Mesenchymal stem cell (in vitro differentiated cells and primary cell): ENCODE measurements around the gene NET1.

Experiments
- DNase-seq: peaks from one replicate; pipeline ENCODE4 v3.0.0-alpha.2; 2013
- H2AFZ ChIP-seq: one replicate; pipeline ENCODE4 v1.6.1; 2013; ENCODE audit warnings: low read depth, mild to moderate bottlenecking, control low read depth, inconsistent platforms, low read length, moderate library complexity
- H2AK5ac ChIP-seq: 2 replicates; pipeline ENCODE4 v1.6.1; 2013; ENCODE audit warnings: low read length, moderate library complexity, mild to moderate bottlenecking, inconsistent platforms; ENCODE audit not compliant: severe bottlenecking
- H2BK120ac ChIP-seq: one replicate; pipeline ENCODE4 v1.6.1; 2013; ENCODE audit warnings: low read depth, mild to moderate bottlenecking, inconsistent platforms, low read length, moderate library complexity
- H2BK12ac ChIP-seq, 2 experiments: one replicate each; pipeline ENCODE4 v1.6.1; 2013; ENCODE audit warnings: inconsistent platforms in 2 of 2, low read length in 2 of 2, mild to moderate bottlenecking in 2 of 2, moderate library complexity in 2 of 2, control low read depth in 1 of 2
- H2BK15ac ChIP-seq: one replicate; pipeline ENCODE4 v1.6.1; 2013; ENCODE audit warnings: mild to moderate bottlenecking, low read depth, inconsistent platforms; ENCODE audit not compliant: poor library complexity, severe bottlenecking
- H2BK5ac ChIP-seq: 2 replicates; pipeline ENCODE4 v1.6.1; 2013; ENCODE audit warnings: low read depth, mild to moderate bottlenecking, low read length, control low read depth, inconsistent platforms; ENCODE audit not compliant: poor library complexity, severe bottlenecking
- H3K14ac ChIP-seq, 2 experiments: one replicate each; pipeline ENCODE4 v1.6.1; 2013; ENCODE audit warnings: inconsistent platforms in 2 of 2, low read length in 2 of 2, control low read depth in 1 of 2, mild to moderate bottlenecking in 1 of 2, moderate library complexity in 1 of 2
- H3K18ac ChIP-seq, 2 experiments: one replicate each; pipeline ENCODE4 v1.6.1; 2013; ENCODE audit warnings: inconsistent platforms in 2 of 2, low read length in 2 of 2, control low read depth in 1 of 2, low read depth in 1 of 2, mild to moderate bottlenecking in 1 of 2
- H3K23ac ChIP-seq, 2 experiments: one replicate each; pipeline ENCODE4 v1.6.1; 2013; ENCODE audit warnings: inconsistent platforms in 2 of 2, low read length in 2 of 2, mild to moderate bottlenecking in 2 of 2, moderate library complexity in 2 of 2, control low read depth in 1 of 2
- H3K27ac ChIP-seq: 2 replicates; pipeline ENCODE4 v1.5.1; 2013; ENCODE audit warnings: mild to moderate bottlenecking, moderate library complexity, low read length, control low read depth, inconsistent platforms; ENCODE audit not compliant: poor library complexity, severe bottlenecking
- H3K27me3 ChIP-seq, 2 experiments: 2 replicates each; pipeline versions ENCODE4 v1.6.1 to v1.7.0; 2013; ENCODE audit warnings: low read length in 2 of 2, mild to moderate bottlenecking in 2 of 2, moderate library complexity in 2 of 2, control low read depth in 1 of 2, inconsistent platforms in 1 of 2; ENCODE audit not compliant: control insufficient read depth in 1 of 2, insufficient read depth in 1 of 2
- H3K36me3 ChIP-seq, 2 experiments: 2 replicates each; pipeline versions ENCODE4 v1.6.1 to v1.7.0; 2013; ENCODE audit warnings: low read length in 2 of 2, control low read depth in 1 of 2, inconsistent platforms in 1 of 2, low read depth in 1 of 2, mild to moderate bottlenecking in 1 of 2; ENCODE audit not compliant: insufficient read depth in 2 of 2, control insufficient read depth in 1 of 2
- H3K4ac ChIP-seq, 2 experiments: one replicate each; pipeline ENCODE4 v1.6.1; 2013; ENCODE audit warnings: inconsistent platforms in 2 of 2, low read length in 2 of 2, mild to moderate bottlenecking in 2 of 2, moderate library complexity in 2 of 2, control low read depth in 1 of 2, low read depth in 1 of 2
- H3K4me1 ChIP-seq: 2 replicates; pipeline ENCODE4 v1.6.1; 2013; ENCODE audit warnings: low read depth, low read length, control low read depth; ENCODE audit not compliant: control insufficient read depth, insufficient read depth
- H3K4me2 ChIP-seq: 2 replicates; pipeline ENCODE4 v1.6.1; 2013; ENCODE audit warnings: low read length, mild to moderate bottlenecking, inconsistent platforms; ENCODE audit not compliant: poor library complexity, severe bottlenecking
- H3K4me3 ChIP-seq, 2 experiments: 2 replicates each; pipeline versions ENCODE4 v1.5.1 to v1.7.0; 2013; ENCODE audit warnings: low read length in 2 of 2, mild to moderate bottlenecking in 2 of 2, control low read depth in 1 of 2, low read depth in 1 of 2; ENCODE audit not compliant: insufficient read depth in 1 of 2
- H3K79me1 ChIP-seq: replicated peaks from 2 replicates; pipeline ENCODE4 v1.6.1; 2013; ENCODE audit warnings: mild to moderate bottlenecking, control low read depth, low read length, inconsistent platforms; ENCODE audit not compliant: poor library complexity, severe bottlenecking
- H3K9ac ChIP-seq: 2 replicates; pipeline ENCODE4 v1.7.0; 2013; ENCODE audit warnings: mild to moderate bottlenecking, low read length, moderate library complexity
- H3K9me3 ChIP-seq: 2 replicates; pipeline ENCODE4 v1.7.0; 2013; ENCODE audit warnings: mild to moderate bottlenecking, low read length; ENCODE audit not compliant: control insufficient read depth
- H4K8ac ChIP-seq: one replicate; pipeline ENCODE4 v1.6.1; 2013; ENCODE audit warnings: inconsistent platforms, mild to moderate bottlenecking, low read length, moderate library complexity
- H4K91ac ChIP-seq: one replicate; pipeline ENCODE4 v1.6.1; 2013; ENCODE audit warnings: mild to moderate bottlenecking, low read length, inconsistent platforms
- WGBS: methylation state at CpG from one replicate; pipeline ENCODE4 v1.1.7; 2013; ENCODE audit warnings: mixed read lengths; 5-methylcytosine and 5-hydroxymethylcytosine counted together

NET1 gene

GRCh38 chr10:5482016-5482415 lies 69.7 kb downstream of the NET1 start:
- Histone ChIP-seq H3K4me1 (no peaks in the 10 kb centered on the region), H2AK5ac (no peak overlapping the region), H2BK120ac (no peak overlapping the region), H2BK12ac (no peak overlapping the region), H4K8ac (no peak overlapping the region), H3K14ac (no peak overlapping the region), H3K4ac (no peak overlapping the region), H3K23ac (no peak overlapping the region), H3K18ac (no peak overlapping the region), H3K9me3 (peaks cover 3% of the 10 kb centered on the region), H3K36me3 (no peaks in the 10 kb centered on the region), H2BK5ac (no peak overlapping the region), H2BK15ac (no peak overlapping the region), H3K27me3 (peaks cover 6 to 23% of the 10 kb centered on the region in 2 experiments), H3K79me1 (no peaks in the 10 kb centered on the region), H2AFZ (no peak overlapping the region), H4K91ac (no peak overlapping the region), H3K27ac (no peak overlapping the region), H3K4me3 (no peak overlapping the region), H3K4me2 (no peak overlapping the region), H3K9ac (no peak overlapping the region)
- WGBS: 96% methylated on average over 9 of the region's 9 CpGs
- no peak for DNase-seq

- no peaks in the 10 kb centered on the region for H3K79me1 ChIP-seq
- H2AK5ac ChIP-seq: no peak overlapping the region
- DNase-seq: no peak
- peaks cover 6 to 24% of the 10 kb centered on the region in 2 experiments for H3K27me3 ChIP-seq
- no peak overlapping the region for H4K8ac ChIP-seq
- H3K9ac ChIP-seq: no peak overlapping the region
- no peak overlapping the region for H3K14ac ChIP-seq
- no peak overlapping the region for H3K23ac ChIP-seq
- 78% methylated on average over 2 of the region's 3 CpGs for WGBS
- no peak overlapping the region for H2BK5ac ChIP-seq
- no peak overlapping the region for H3K18ac ChIP-seq
- no peak overlapping the region for H3K4me2 ChIP-seq
- H3K36me3 ChIP-seq: no peaks in the 10 kb centered on the region
- H2AFZ ChIP-seq: no peak overlapping the region
- H2BK12ac ChIP-seq: no peak overlapping the region
- no peak overlapping the region for H3K4me3 ChIP-seq
- no peak overlapping the region for H2BK120ac ChIP-seq
- no peak overlapping the region for H4K91ac ChIP-seq
- no peak overlapping the region for H3K27ac ChIP-seq
- no peaks in the 10 kb centered on the region for H3K4me1 ChIP-seq
- H2BK15ac ChIP-seq: no peak overlapping the region
- H3K4ac ChIP-seq: no peak overlapping the region
- peaks cover 3% of the 10 kb centered on the region for H3K9me3 ChIP-seq
These were observed 71.8 kb downstream of the NET1 start for GRCh38 chr10:5484205-5484604.

DNA sequence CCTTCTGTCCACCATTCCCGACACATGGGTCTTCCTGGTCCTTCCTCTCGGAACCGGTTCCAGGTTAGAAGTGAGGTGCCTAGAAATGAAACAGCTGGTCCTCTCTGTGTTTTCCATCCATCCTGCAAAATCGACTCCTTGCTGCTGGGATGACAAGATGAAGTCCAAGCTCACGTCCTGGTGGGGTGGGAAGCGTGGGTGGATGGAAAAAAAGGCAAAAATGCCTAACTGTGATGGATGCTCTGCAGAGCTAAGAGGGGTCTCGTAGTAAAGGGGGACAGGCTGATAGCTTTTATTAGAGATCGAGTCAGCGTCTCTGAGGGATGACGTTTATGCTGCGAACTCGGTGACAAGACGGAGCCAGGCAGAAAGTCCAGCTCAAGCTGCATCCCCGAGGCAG lies 72.9 kb downstream of the NET1 start:
- H4K8ac ChIP-seq: no peak overlapping the region
- no peak overlapping the region for H3K4me3 ChIP-seq
- peaks cover 6 to 24% of the 10 kb centered on the region in 2 experiments for H3K27me3 ChIP-seq
- no peak overlapping the region for H2BK15ac ChIP-seq
- H4K91ac ChIP-seq: no peak overlapping the region
- H3K79me1 ChIP-seq: no peaks in the 10 kb centered on the region
- H3K9me3 ChIP-seq: peaks cover 3% of the 10 kb centered on the region
- no peaks in the 10 kb centered on the region for H3K4me1 ChIP-seq
- no peaks in the 10 kb centered on the region for H3K36me3 ChIP-seq
- H2AFZ ChIP-seq: no peak overlapping the region
- H3K4ac ChIP-seq: no peak overlapping the region
- H3K14ac ChIP-seq: no peak overlapping the region
- no peak overlapping the region for H3K18ac ChIP-seq
- no peak overlapping the region for H2BK5ac ChIP-seq
- 87% methylated on average over 14 of the region's 14 CpGs for WGBS
- H2AK5ac ChIP-seq: no peak overlapping the region
- H3K4me2 ChIP-seq: no peak overlapping the region
- no peak overlapping the region for H2BK12ac ChIP-seq
- no peak overlapping the region for H3K9ac ChIP-seq
- no peak for DNase-seq
- H3K27ac ChIP-seq: no peak overlapping the region
- no peak overlapping the region for H3K23ac ChIP-seq
- H2BK120ac ChIP-seq: no peak overlapping the region

DNA sequence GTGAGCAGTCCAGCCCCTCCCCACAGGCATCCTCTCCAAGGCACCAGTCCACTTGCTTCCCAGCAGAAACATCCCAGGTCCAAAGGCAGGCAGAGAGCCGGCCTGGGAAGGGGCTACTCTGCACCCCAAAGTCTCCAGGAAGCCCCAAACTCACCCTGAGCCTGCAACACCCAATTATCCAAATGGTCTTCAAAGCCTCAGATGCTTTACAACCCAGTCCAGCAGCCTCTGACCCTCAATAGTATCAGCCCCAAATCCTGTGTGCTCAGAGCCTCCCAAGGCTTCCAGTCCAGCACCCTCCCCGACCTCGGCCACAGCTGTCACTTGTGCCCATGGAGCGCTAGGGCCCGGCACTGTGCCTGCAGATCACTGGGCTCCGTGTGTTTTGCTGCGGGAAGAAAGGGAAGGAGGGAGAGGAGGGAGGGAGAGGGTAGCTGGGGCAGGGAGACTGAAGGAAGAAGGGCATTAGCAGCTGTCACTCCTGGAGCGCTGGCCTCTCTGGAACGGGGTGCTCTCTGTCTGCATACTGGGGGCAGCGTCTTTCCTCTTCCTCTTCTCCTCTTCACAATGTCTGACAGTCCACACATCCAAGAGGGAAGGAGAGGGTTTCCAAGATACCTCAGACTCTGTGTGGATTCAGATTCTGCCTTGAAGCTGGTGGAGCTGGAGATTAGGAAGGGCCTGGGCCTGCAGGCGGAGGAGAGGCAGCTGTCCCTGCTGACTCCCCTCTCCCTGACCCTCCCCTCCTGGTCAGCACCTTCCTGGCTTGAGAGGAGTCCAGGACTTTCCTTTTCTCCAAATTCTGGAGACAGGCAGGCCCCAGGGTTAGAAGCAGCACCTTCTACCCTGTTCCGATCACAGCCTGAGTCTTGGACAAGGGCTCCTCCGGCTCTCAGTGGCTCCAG lies 73.8 kb downstream of the NET1 start:
- H2AFZ ChIP-seq: no peak overlapping the region
- no peaks in the 10 kb centered on the region for H3K36me3 ChIP-seq
- no peak overlapping the region for H3K4me3 ChIP-seq
- peaks cover 6 to 24% of the 10 kb centered on the region in 2 experiments for H3K27me3 ChIP-seq
- H3K9me3 ChIP-seq: peaks cover 3% of the 10 kb centered on the region
- no peaks in the 10 kb centered on the region for H3K79me1 ChIP-seq
- no peak overlapping the region for H4K8ac ChIP-seq
- H3K23ac ChIP-seq: no peak overlapping the region
- no peak overlapping the region for H3K4ac ChIP-seq
- H2AK5ac ChIP-seq: no peak overlapping the region
- H3K9ac ChIP-seq: no peak overlapping the region
- H3K27ac ChIP-seq: no peak overlapping the region
- no peak overlapping the region for H3K4me2 ChIP-seq
- no peaks in the 10 kb centered on the region for H3K4me1 ChIP-seq
- peak overlapping the region in 1 of 2 experiments; percentile 6 for H3K18ac ChIP-seq
- WGBS: 74% methylated on average over 11 of the region's 13 CpGs
- no peak overlapping the region for H2BK12ac ChIP-seq
- H2BK120ac ChIP-seq: no peak overlapping the region
- no peak for DNase-seq
- no peak overlapping the region for H4K91ac ChIP-seq
- H3K14ac ChIP-seq: peak overlapping the region in 1 of 2 experiments; percentile 61
- no peak overlapping the region for H2BK5ac ChIP-seq
- H2BK15ac ChIP-seq: no peak overlapping the region
